ENCODE results near the gene PUM2. TPM values are rescaled to one million over a fixed set of nuclear protein-coding genes. Genes with fewer than 3 reads are reported as not detected.

The PUM2 gene
- total and polyA plus RNA-seq, 2 of the 8 experiments (the other 6 are each of a cell fraction or from before 2014, with no cell fraction given), result 46.6 to 114 TPM

DNA sequence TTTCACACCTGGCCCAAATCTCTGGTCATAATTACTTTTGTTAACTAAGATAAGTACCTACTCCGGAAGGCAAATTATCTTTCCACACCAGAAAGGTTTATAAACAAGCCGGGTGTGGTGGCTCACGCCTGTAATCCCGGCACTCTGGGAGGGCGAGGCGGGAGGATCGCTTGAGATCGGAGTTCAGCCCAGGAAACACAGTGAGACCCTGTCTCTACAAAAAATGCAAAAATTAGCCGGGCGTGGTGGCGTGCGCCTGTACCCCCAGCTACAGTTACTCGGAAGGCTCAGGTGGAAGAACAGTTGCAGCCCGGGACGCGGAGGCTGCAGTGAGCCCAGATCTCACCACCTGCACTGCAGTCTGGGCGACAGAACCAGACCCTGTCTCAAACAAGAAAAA lies 2.1 kb downstream of the PUM2 start:
- Histone ChIP-seq H3K14ac (ENCODE audit: insufficient read length) (no peak overlapping the region), H3K4ac (replicated peaks; ENCODE audit: insufficient read length, low read depth, low read length) (no peak overlapping the region), H2BK12ac (ENCODE audit: low read depth, low read length) (no peak overlapping the region), H2BK20ac (ENCODE audit: low read length) (no peak overlapping the region), H3K4me3 (ENCODE audit: extremely low read depth in 1 of 4, insufficient read depth in 2 of 4, low read depth in 3 of 4, low read length in 4 of 4) (peak overlapping the region; percentile 20 to 100 (median 88); a peak in 6 of 8 replicates), H3K36me3 (ENCODE audit: control insufficient read depth in 2 of 4, insufficient read depth in 4 of 4, low read length in 3 of 4) (peaks cover 0 to 4% (median 0%) of the 10 kb centered on the region in 4 experiments; a peak in 1 of 8 replicates), H3K18ac (ENCODE audit: extremely low read depth, low read length) (no peak overlapping the region), H3K79me1 (ENCODE audit: low read depth, low read length) (peaks cover 5% of the 10 kb centered on the region; the same call in 1 of the 2 replicates), H3K23me2 (ENCODE audit: low read depth, low read length) (peaks cover 8% of the 10 kb centered on the region), H4K5ac (ENCODE audit: insufficient read length, low read depth, low read length) (no peak overlapping the region), H2AK5ac (ENCODE audit: low read depth, low read length) (no peak overlapping the region), H3K4me1 (replicated peaks in 1 of 4; ENCODE audit: control insufficient read depth in 3 of 4, insufficient read depth in 4 of 4, low read length in 3 of 4) (peaks cover 5 to 14% (median 12%) of the 10 kb centered on the region in 4 experiments), H3K23ac (ENCODE audit: insufficient read length) (no peak overlapping the region), H3K9me3 (ENCODE audit: insufficient read depth in 2 of 2, low read depth in 1 of 2, low read length in 1 of 2) (no peaks in the 10 kb centered on the region), H2AFZ (ENCODE audit: low read length) (no peak overlapping the region), H3K79me2 (ENCODE audit: control insufficient read depth in 1 of 2, insufficient read depth in 2 of 2, low read length in 2 of 2) (peaks cover 57 to 66% of the 10 kb centered on the region in 2 experiments), H4K8ac (ENCODE audit: extremely low read depth, insufficient read depth, low read length) (no peak overlapping the region), H2BK5ac (ENCODE audit: low read depth, low read length) (no peak overlapping the region), H3K4me2 (ENCODE audit: insufficient read depth in 1 of 2, low read depth in 2 of 2, low read length in 2 of 2) (peak overlapping the region; percentile 40 to 68), H4K20me1 (replicated peaks in 1 of 2; ENCODE audit: control insufficient read depth in 1 of 2, insufficient read depth in 2 of 2, low read length in 2 of 2) (peaks cover 23% of the 10 kb centered on the region in 2 experiments), H3K27me3 (replicated peaks in 1 of 4; ENCODE audit: control insufficient read depth in 3 of 4, extremely low read depth in 1 of 4, insufficient read depth in 3 of 4, low read length in 3 of 4) (no peaks in the 10 kb centered on the region), H3K27ac (ENCODE audit: low read depth, low read length) (no peak overlapping the region), H4K91ac (replicated peaks; ENCODE audit: insufficient read length, low read length) (no peak overlapping the region), H2BK120ac (replicated peaks; ENCODE audit: low read depth, low read length) (no peak overlapping the region), H2BK15ac (ENCODE audit: low read length) (no peak overlapping the region), H3K56ac (replicated peaks; ENCODE audit: insufficient read length, low read depth, low read length) (no peak overlapping the region), H3K9ac (replicated peaks in 1 of 4; ENCODE audit: extremely low read depth in 1 of 4, low read depth in 3 of 4, low read length in 3 of 4) (no peak overlapping the region)
- WGBS, 2 experiments (ENCODE audit: extremely low coverage in 1 of 2, insufficient coverage in 1 of 2, insufficient read length in 1 of 2, insufficient replicate concordance in 2 of 2, low coverage in 1 of 2, low lambda C conversion rate in 2 of 2, missing lambda C conversion rate in 1 of 2), result 84% methylated on average over 17 of the region's 17 CpGs; no CpG with 5 or more reads in 1 of the 2 experiments
- FAIRE-seq (no peak), DNase-seq (ENCODE audit: low read depth in 1 of 2, low spot score in 2 of 2) (no peak)
- CTCF ChIA-PET (ENCODE audit: partially characterized antibody), result interaction anchor here (0.6 to 1.9 kb wide), 2 partner anchors 63 to 75 kb away, joined by 4 to 5 read pairs; no protein-coding TSS in a partner anchor
- POLR2A ChIA-PET (ENCODE audit: partially characterized antibody), result interaction anchor here (1.0 to 2.7 kb wide), 4 partner anchors 11 to 117 kb away, joined by 3 to 23 read pairs (median 4); no protein-coding TSS in a partner anchor
- TF ChIP-seq CBX8 (IDR thresholded peaks at IDR 0.05; ENCODE audit: borderline replicate concordance, low read depth, low read length), result no peak
- TF ChIP-seq, protein P1, sequence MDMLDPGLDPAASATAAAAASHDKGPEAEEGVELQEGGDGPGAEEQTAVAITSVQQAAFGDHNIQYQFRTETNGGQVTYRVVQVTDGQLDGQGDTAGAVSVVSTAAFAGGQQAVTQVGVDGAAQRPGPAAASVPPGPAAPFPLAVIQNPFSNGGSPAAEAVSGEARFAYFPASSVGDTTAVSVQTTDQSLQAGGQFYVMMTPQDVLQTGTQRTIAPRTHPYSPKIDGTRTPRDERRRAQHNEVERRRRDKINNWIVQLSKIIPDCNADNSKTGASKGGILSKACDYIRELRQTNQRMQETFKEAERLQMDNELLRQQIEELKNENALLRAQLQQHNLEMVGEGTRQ (IDR thresholded peaks at IDR 0.05; ENCODE audit: low read length), result no peak
- TF ChIP-seq POU5F1 (IDR thresholded peaks at IDR 0.05; ENCODE audit: low read depth, low read length), result no peak
- TF ChIP-seq ZNF274 (IDR thresholded peaks at IDR 0.05; ENCODE audit: borderline replicate concordance, extremely low read depth, low read length), result no peak
- TF ChIP-seq NRF1 (IDR thresholded peaks at IDR 0.05; ENCODE audit: low read depth, low read length), result no peak
- no peak for TF ChIP-seq EZH2 (IDR thresholded peaks at IDR 0.05; ENCODE audit: low read depth, low read length, severe bottlenecking)
- TF ChIP-seq, protein P2, sequence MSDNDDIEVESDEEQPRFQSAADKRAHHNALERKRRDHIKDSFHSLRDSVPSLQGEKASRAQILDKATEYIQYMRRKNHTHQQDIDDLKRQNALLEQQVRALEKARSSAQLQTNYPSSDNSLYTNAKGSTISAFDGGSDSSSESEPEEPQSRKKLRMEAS (IDR thresholded peaks at IDR 0.05), result no peak
- no peak for TF ChIP-seq RNF2 (IDR thresholded peaks at IDR 0.05; ENCODE audit: borderline replicate concordance, low read depth, low read length, missing control alignments, poor library complexity, severe bottlenecking)
- TF ChIP-seq BCL11A (IDR thresholded peaks at IDR 0.05; ENCODE audit: low read depth in 2 of 2, low read length in 2 of 2), result no peak
- no peak for TF ChIP-seq RAD21 (IDR thresholded peaks at IDR 0.05 in 1 of 2, conservative IDR thresholded peaks at IDR 0.05 in 1 of 2; ENCODE audit: low read depth in 2 of 2, low read length in 2 of 2)
- TF ChIP-seq ASH2L (IDR thresholded peaks at IDR 0.05; ENCODE audit: low read length), result no peak
- no peak for TF ChIP-seq BACH1 (IDR thresholded peaks at IDR 0.05; ENCODE audit: low read length)

All from H1 (cell line).